ENCODE results near the gene KPNA6. TPM values are rescaled to one million over a fixed set of nuclear protein-coding genes. Genes with fewer than 3 reads are reported as not detected.
A peak's percentile ranks its signal among the peaks of the same experiment; 100 is the strongest.

The KPNA6 gene
- total RNA-seq, 3 donors from 2014 or later, result 35.5 to 53.1 (median 40.6) TPM

DNA sequence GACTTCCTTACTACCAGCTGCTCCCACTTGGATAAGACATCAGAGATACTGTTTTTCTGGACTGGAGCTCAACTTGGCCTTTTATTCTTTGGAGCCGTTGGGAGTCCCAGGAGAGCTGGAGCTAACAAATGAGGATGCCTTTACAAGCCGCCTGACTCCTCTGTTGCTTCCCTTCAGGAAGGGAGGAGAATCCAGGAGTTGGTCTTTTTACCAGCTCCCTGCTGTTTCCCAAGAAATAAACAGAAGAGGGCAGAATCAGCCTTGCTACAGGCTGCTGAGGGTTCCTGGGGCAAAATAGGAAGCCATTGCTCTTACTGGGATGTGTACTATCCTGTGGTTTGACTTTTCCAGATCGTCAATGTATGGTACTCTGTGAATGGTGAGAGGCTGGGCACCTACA, 115.8 kb downstream of the KPNA6 start:
- Histone ChIP-seq H3K4me1 (peaks cover 10% of the 10 kb centered on the region in 2 donors), H3K9me3 (no peaks in the 10 kb centered on the region), H3K36me3 (peaks cover 6% of the 10 kb centered on the region), H3K27ac (peak overlapping the region; percentile 97), H3K4me3 (peak overlapping the region in 2 of 3 donors; percentile 66 to 92), H3K27me3 (no peaks in the 10 kb centered on the region)
- TF ChIP-seq POLR2A (IDR thresholded peaks at IDR 0.05) (no peak), POLR2AphosphoS5 (IDR thresholded peaks at IDR 0.05) (no peak)
- TF ChIP-seq, protein P1, sequence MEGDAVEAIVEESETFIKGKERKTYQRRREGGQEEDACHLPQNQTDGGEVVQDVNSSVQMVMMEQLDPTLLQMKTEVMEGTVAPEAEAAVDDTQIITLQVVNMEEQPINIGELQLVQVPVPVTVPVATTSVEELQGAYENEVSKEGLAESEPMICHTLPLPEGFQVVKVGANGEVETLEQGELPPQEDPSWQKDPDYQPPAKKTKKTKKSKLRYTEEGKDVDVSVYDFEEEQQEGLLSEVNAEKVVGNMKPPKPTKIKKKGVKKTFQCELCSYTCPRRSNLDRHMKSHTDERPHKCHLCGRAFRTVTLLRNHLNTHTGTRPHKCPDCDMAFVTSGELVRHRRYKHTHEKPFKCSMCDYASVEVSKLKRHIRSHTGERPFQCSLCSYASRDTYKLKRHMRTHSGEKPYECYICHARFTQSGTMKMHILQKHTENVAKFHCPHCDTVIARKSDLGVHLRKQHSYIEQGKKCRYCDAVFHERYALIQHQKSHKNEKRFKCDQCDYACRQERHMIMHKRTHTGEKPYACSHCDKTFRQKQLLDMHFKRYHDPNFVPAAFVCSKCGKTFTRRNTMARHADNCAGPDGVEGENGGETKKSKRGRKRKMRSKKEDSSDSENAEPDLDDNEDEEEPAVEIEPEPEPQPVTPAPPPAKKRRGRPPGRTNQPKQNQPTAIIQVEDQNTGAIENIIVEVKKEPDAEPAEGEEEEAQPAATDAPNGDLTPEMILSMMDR (IDR thresholded peaks at IDR 0.05), result no peak
- DNase-seq (ENCODE audit: low spot score in 2 of 2), result no peak
- intact Hi-C loops (cut with DNase I; ENCODE audit: low total_unique reads), result no loop called here

DNA sequence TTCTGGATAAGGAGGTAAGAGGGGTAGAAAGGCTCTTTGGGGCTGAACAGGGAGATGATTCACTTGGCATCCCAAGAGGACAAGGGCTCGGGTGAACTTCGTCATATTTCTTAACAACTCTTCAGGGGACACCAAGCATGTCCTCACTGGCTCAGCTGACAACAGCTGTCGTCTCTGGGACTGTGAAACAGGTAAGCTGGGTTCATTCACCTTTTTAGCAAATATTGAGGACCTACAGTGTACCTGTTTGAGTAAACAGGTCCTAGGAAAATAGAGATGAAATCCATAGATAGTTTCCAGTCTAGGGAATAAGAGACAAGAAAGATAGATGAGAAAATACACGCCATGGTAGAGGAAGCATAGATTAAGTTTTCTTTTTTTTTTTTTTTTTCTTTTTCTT, 116.4 kb downstream of the KPNA6 start:
- no peaks in the 10 kb centered on the region for H3K9me3 ChIP-seq
- H3K4me3 ChIP-seq, result peak overlapping the region in 1 of 3 donors; percentile 15
- intact Hi-C loops (cut with DNase I; ENCODE audit: low total_unique reads), result no loop called here
- peaks cover 10% of the 10 kb centered on the region in 2 donors for H3K4me1 ChIP-seq
- TF ChIP-seq POLR2AphosphoS5 (IDR thresholded peaks at IDR 0.05) (no peak), POLR2A (IDR thresholded peaks at IDR 0.05) (no peak)
- TF ChIP-seq, protein P1 (IDR thresholded peaks at IDR 0.05), result no peak
- peaks cover 12% of the 10 kb centered on the region for H3K36me3 ChIP-seq
- no peaks in the 10 kb centered on the region for H3K27me3 ChIP-seq
- peak overlapping the region; percentile 97 for H3K27ac ChIP-seq
- DNase-seq (ENCODE audit: low spot score in 2 of 2), result no peak

Other genes with a start within 250 kb of the KPNA6 start
- gene PTP4A2, start 169.7 kb upstream of the KPNA6 start, total RNA-seq, result 100 to 1,000 TPM; 225 to 271 (median 252) TPM
- 10 to 100 TPM; 58.2 to 78.7 (median 66.9) TPM for gene KHDRBS1, start 94.2 kb upstream of the KPNA6 start, total RNA-seq
- gene TMEM39B, start 35.1 kb upstream of the KPNA6 start, total RNA-seq, result 1 to 10 TPM; 4.2 to 6.2 (median 4.8) TPM
- 10 to 100 TPM; 38.7 to 51.8 (median 45.8) TPM for gene TXLNA, start 71.6 kb downstream of the KPNA6 start, total RNA-seq
- gene CCDC28B, start 92.5 kb downstream of the KPNA6 start, total RNA-seq, result 1 to 10 TPM; 1.4 to 5.2 (median 4.1) TPM
- 1 to 10 TPM; 1.8 to 3.5 (median 2.3) TPM for gene IQCC, start 97.6 kb downstream of the KPNA6 start, total RNA-seq
- gene DCDC2B, start 101.0 kb downstream of the KPNA6 start, total RNA-seq, result under 1 TPM in 1 of 3 donors, not detected in 2; 0.33 TPM
- gene TMEM234, start 114.3 kb downstream of the KPNA6 start, total RNA-seq, result 10 to 100 TPM in 2 of 3 donors, 1 to 10 TPM in 1; 5.8 to 20.6 (median 13.4) TPM
- gene EIF3I, start 114.4 kb downstream of the KPNA6 start, total RNA-seq, result 100 to 1,000 TPM; 177 to 222 (median 190) TPM
- 1 to 10 TPM in 2 of 3 donors, under 1 TPM in 1; 0.64 to 6.9 (median 1.2) TPM for gene FAM167B, start 139.2 kb downstream of the KPNA6 start, total RNA-seq
- gene LCK, start 143.2 kb downstream of the KPNA6 start, total RNA-seq, result 1 to 10 TPM; 2.4 to 4.1 (median 2.9) TPM
- gene HDAC1, start 184.0 kb downstream of the KPNA6 start, total RNA-seq, result 10 to 100 TPM; 31.8 to 87.5 (median 87.4) TPM
- 10 to 100 TPM; 33.4 to 82.8 (median 47.9) TPM for gene MARCKSL1, start 228.2 kb downstream of the KPNA6 start, total RNA-seq

Data from breast epithelium (tissue), 4 donors.